H1 (cell line): ENCODE measurements around the gene ZNF512. TPM values are rescaled to one million over a fixed set of nuclear protein-coding genes. Genes with fewer than 3 reads are reported as not detected.

Experiments used
- ASH2L ChIP-seq: fragments of 200-600, 300-600 bp; sonication (generic); IDR thresholded peaks from one replicate; pipeline ENCODE4 v1.7.1; 2017; ENCODE audit warnings: low read length
- BRCA1 ChIP-seq: IDR thresholded peaks from 2 replicates; pipeline ENCODE4 v1.6.1; 2012; ENCODE audit warnings: low read depth, low read length, improper control_type of control experiment
- CBX8 ChIP-seq: fragments of 300-800, 300-1000 bp; sonication (generic); IDR thresholded peaks from 2 replicates; pipeline ENCODE4 v1.7.1; 2016; ENCODE audit warnings: low read depth, low read length, borderline replicate concordance
- GABPA ChIP-seq: IDR thresholded peaks from 2 replicates; pipeline ENCODE4 v1.6.1; 2011; ENCODE audit warnings: mild to moderate bottlenecking, low read length, moderate library complexity, borderline replicate concordance; ENCODE audit not compliant: insufficient read depth
- KDM5A ChIP-seq: fragments of 200-600 bp; IDR thresholded peaks from 2 replicates; pipeline ENCODE4 v1.7.1; 2012; ENCODE audit warnings: mild to moderate bottlenecking, low read length, inconsistent platforms, mixed read lengths
- polyA plus RNA-seq, 7 experiments: library from polyadenylated mRNA; depleted of rRNA in 3 of 7; stranded (reverse) in 5 of 7; unstranded in 2 of 7; fragments of >200 nt in 5 of 7; fragments of 200-250 nt in 2 of 7; gene quantifications; 1 replicate in 5 of 7; 2 replicates in 1 of 7; 4 replicates in 1 of 7; pipeline versions ENCODE4 v1.2.1 to v1.2.3, GENCODE V29; 2011 to 2013; ENCODE audit warnings: missing spikeins in 2 of 7, mixed read lengths in 2 of 7
- total RNA-seq: library from RNA; stranded (reverse); fragmentation: NEBNext Ultra II Directional; extraction: Animal tissue kit (Norgen Biotek cat#: 25700); gene quantifications from 2 replicates; pipeline ENCODE4 v1.2.1, GENCODE V29; 2021
- TF ChIP-seq, protein P1 (sequence below): fragments of 300-600 bp; sonication (generic); IDR thresholded peaks from 2 replicates; pipeline ENCODE4 v1.7.1; 2012; ENCODE audit warnings: low read length, moderate library complexity, mild to moderate bottlenecking, inconsistent platforms; ENCODE audit not compliant: insufficient replicate concordance

ZNF512 gene
- total and polyA plus RNA-seq, 2 of the 8 experiments (the other 6 are each of a cell fraction or from before 2014, with no cell fraction given) = 17.6 to 37.9 TPM

DNA sequence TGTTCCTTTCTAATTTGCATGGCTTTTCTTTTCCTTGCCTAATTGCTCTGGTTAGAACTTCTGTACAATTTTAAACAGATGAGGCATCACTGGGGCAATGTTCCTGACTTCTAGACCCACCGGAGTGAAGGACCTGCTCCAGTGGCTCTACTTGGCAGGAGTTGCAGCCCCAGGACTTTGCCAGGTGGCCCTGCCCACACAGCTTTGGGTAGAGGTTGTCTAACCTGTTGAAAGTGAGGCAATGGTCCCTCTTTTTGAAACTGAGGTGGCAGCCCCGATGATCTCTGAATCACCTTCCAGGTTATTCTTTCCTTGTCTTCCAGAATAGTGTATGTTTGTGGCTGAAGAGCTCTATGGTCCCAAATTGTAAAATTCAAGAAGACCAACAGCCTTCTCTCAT is 29.9 kb upstream of the ZNF512 start (continued):
- TF ChIP-seq, protein P1, sequence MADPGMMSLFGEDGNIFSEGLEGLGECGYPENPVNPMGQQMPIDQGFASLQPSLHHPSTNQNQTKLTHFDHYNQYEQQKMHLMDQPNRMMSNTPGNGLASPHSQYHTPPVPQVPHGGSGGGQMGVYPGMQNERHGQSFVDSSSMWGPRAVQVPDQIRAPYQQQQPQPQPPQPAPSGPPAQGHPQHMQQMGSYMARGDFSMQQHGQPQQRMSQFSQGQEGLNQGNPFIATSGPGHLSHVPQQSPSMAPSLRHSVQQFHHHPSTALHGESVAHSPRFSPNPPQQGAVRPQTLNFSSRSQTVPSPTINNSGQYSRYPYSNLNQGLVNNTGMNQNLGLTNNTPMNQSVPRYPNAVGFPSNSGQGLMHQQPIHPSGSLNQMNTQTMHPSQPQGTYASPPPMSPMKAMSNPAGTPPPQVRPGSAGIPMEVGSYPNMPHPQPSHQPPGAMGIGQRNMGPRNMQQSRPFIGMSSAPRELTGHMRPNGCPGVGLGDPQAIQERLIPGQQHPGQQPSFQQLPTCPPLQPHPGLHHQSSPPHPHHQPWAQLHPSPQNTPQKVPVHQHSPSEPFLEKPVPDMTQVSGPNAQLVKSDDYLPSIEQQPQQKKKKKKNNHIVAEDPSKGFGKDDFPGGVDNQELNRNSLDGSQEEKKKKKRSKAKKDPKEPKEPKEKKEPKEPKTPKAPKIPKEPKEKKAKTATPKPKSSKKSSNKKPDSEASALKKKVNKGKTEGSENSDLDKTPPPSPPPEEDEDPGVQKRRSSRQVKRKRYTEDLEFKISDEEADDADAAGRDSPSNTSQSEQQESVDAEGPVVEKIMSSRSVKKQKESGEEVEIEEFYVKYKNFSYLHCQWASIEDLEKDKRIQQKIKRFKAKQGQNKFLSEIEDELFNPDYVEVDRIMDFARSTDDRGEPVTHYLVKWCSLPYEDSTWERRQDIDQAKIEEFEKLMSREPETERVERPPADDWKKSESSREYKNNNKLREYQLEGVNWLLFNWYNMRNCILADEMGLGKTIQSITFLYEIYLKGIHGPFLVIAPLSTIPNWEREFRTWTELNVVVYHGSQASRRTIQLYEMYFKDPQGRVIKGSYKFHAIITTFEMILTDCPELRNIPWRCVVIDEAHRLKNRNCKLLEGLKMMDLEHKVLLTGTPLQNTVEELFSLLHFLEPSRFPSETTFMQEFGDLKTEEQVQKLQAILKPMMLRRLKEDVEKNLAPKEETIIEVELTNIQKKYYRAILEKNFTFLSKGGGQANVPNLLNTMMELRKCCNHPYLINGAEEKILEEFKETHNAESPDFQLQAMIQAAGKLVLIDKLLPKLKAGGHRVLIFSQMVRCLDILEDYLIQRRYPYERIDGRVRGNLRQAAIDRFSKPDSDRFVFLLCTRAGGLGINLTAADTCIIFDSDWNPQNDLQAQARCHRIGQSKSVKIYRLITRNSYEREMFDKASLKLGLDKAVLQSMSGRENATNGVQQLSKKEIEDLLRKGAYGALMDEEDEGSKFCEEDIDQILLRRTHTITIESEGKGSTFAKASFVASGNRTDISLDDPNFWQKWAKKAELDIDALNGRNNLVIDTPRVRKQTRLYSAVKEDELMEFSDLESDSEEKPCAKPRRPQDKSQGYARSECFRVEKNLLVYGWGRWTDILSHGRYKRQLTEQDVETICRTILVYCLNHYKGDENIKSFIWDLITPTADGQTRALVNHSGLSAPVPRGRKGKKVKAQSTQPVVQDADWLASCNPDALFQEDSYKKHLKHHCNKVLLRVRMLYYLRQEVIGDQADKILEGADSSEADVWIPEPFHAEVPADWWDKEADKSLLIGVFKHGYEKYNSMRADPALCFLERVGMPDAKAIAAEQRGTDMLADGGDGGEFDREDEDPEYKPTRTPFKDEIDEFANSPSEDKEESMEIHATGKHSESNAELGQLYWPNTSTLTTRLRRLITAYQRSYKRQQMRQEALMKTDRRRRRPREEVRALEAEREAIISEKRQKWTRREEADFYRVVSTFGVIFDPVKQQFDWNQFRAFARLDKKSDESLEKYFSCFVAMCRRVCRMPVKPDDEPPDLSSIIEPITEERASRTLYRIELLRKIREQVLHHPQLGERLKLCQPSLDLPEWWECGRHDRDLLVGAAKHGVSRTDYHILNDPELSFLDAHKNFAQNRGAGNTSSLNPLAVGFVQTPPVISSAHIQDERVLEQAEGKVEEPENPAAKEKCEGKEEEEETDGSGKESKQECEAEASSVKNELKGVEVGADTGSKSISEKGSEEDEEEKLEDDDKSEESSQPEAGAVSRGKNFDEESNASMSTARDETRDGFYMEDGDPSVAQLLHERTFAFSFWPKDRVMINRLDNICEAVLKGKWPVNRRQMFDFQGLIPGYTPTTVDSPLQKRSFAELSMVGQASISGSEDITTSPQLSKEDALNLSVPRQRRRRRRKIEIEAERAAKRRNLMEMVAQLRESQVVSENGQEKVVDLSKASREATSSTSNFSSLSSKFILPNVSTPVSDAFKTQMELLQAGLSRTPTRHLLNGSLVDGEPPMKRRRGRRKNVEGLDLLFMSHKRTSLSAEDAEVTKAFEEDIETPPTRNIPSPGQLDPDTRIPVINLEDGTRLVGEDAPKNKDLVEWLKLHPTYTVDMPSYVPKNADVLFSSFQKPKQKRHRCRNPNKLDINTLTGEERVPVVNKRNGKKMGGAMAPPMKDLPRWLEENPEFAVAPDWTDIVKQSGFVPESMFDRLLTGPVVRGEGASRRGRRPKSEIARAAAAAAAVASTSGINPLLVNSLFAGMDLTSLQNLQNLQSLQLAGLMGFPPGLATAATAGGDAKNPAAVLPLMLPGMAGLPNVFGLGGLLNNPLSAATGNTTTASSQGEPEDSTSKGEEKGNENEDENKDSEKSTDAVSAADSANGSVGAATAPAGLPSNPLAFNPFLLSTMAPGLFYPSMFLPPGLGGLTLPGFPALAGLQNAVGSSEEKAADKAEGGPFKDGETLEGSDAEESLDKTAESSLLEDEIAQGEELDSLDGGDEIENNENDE = no peak
- TF ChIP-seq KDM5A = no peak
- TF ChIP-seq GABPA = no peak
- TF ChIP-seq BRCA1 = no peak
- no peak for TF ChIP-seq ASH2L
- no peak for TF ChIP-seq CBX8
